HPDE6-E6E7 (cell line): ENCODE results near the gene DSG2.

ENCODE experiments used
- DNase-seq: peaks from one replicate; pipeline ENCODE4 v3.0.0; 2011; ENCODE audit warnings: missing footprints; ENCODE audit errors: extremely low spot score

The DSG2 gene

GRCh38 chr18:31590570-31590969 lies 92.6 kb downstream of the DSG2 start:
- no peak for DNase-seq

- DNase-seq, result no peak
Measured at GRCh38 chr18:31591113-31591512, 93.1 kb downstream of the DSG2 start.

DNA sequence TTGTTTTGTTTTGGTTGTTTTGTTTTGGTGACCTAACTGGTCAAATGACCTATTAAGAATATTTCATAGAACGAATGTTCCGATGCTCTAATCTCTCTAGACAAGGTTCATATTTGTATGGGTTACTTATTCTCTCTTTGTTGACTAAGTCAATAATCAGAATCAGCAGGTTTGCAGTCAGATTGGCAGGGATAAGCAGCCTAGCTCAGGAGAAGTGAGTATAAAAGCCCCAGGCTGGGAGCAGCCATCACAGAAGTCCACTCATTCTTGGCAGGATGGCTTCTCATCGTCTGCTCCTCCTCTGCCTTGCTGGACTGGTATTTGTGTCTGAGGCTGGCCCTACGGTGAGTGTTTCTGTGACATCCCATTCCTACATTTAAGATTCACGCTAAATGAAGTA lies 93.7 kb downstream of the DSG2 start, which contains the start of gene TTR:
Gene TTR, plus strand, starts transcription at position 250 of the 400 bp plus-strand sequence. Its CDS starts 26 bp downstream, at position 276.
- DNase-seq, result no peak

- no peak for DNase-seq
Measured at GRCh38 chr18:31592506-31593157, 94.7 kb downstream of the DSG2 start.

DNA sequence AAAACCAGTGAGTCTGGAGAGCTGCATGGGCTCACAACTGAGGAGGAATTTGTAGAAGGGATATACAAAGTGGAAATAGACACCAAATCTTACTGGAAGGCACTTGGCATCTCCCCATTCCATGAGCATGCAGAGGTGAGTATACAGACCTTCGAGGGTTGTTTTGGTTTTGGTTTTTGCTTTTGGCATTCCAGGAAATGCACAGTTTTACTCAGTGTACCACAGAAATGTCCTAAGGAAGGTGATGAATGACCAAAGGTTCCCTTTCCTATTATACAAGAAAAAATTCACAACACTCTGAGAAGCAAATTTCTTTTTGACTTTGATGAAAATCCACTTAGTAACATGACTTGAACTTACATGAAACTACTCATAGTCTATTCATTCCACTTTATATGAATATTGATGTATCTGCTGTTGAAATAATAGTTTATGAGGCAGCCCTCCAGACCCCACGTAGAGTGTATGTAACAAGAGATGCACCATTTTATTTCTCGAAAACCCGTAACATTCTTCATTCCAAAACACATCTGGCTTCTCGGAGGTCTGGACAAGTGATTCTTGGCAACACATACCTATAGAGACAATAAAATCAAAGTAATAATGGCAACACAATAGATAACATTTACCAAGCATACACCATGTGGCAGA lies 97.3 kb downstream of the DSG2 start:
- no peak for DNase-seq

DNA sequence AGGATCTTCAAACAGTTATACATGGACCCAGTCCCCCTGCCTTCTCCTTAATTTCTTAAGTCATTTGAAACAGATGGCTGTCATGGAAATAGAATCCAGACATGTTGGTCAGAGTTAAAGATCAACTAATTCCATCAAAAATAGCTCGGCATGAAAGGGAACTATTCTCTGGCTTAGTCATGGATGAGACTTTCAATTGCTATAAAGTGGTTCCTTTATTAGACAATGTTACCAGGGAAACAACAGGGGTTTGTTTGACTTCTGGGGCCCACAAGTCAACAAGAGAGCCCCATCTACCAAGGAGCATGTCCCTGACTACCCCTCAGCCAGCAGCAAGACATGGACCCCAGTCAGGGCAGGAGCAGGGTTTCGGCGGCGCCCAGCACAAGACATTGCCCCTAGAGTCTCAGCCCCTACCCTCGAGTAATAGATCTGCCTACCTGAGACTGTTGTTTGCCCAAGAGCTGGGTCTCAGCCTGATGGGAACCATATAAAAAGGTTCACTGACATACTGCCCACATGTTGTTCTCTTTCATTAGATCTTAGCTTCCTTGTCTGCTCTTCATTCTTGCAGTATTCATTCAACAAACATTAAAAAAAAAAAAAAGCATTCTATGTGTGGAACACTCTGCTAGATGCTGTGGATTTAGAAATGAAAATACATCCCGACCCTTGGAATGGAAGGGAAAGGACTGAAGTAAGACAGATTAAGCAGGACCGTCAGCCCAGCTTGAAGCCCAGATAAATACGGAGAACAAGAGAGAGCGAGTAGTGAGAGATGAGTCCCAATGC lies 98.3 kb downstream of the DSG2 start:
- no peak for DNase-seq

- no peak for DNase-seq
Measured at GRCh38 chr18:31598021-31598805, 100.2 kb downstream of the DSG2 start.
